Thymus (tissue), 11 donors: ENCODE measurements around the gene PTPRU. TPM values are rescaled to one million over a fixed set of nuclear protein-coding genes. Genes with fewer than 3 reads are reported as not detected.
A peak's percentile ranks its signal among the peaks of the same experiment; 100 is the strongest.

Experiments used
- DNase-seq, 9 donors: peaks; one replicate each; pipeline ENCODE4 v3.0.0-alpha.2; 2013; ENCODE audit warnings: low spot score in 9 of 9, low read depth in 6 of 9, missing footprints in 1 of 9
- H3K27ac ChIP-seq, 2 donors: one replicate each; pipeline ENCODE4 v1.5.1; 2013; ENCODE audit warnings: control low read depth in 1 of 2, low read depth in 1 of 2, low read length in 1 of 2, mild to moderate bottlenecking in 1 of 2, moderate library complexity in 1 of 2
- H3K27me3 ChIP-seq, 2 donors: one replicate each; pipeline ENCODE4 v1.5.1; 2013; ENCODE audit warnings: low read length in 1 of 2; ENCODE audit not compliant: control insufficient read depth in 2 of 2, insufficient read depth in 1 of 2
- H3K36me3 ChIP-seq, 2 donors: one replicate each; pipeline ENCODE4 v1.5.1; 2013; ENCODE audit warnings: low read length in 1 of 2, mild to moderate bottlenecking in 1 of 2, moderate library complexity in 1 of 2; ENCODE audit not compliant: control insufficient read depth in 2 of 2, insufficient read depth in 2 of 2
- H3K4me1 ChIP-seq, 2 donors: one replicate each; pipeline ENCODE4 v1.5.1; 2013; ENCODE audit warnings: low read length in 2 of 2; ENCODE audit not compliant: control insufficient read depth in 2 of 2, insufficient read depth in 2 of 2
- H3K4me3 ChIP-seq, 2 donors: one replicate each; pipeline ENCODE4 v1.5.1; 2013; ENCODE audit warnings: low read length in 2 of 2, control low read depth in 1 of 2, mild to moderate bottlenecking in 1 of 2
- H3K9me3 ChIP-seq, 2 donors: one replicate each; pipeline ENCODE4 v1.5.1; 2013; ENCODE audit warnings: low read length in 1 of 2, mild to moderate bottlenecking in 1 of 2; ENCODE audit not compliant: control insufficient read depth in 2 of 2, insufficient read depth in 1 of 2
- WGBS: extraction: QIAGEN DNeasy Blood & Tissue Kit; methylation state at CpG from one replicate; pipeline ENCODE4 v1.1.7; 2013; 5-methylcytosine and 5-hydroxymethylcytosine counted together
- polyA plus RNA-seq: library from polyadenylated mRNA; stranded (reverse); fragments of 200-250 nt; gene quantifications from one replicate; pipeline ENCODE4 v1.2.3, GENCODE V29; 2013
- total RNA-seq: library from RNA; stranded (reverse); fragments of 120-200 nt; gene quantifications from one replicate; pipeline ENCODE4 v1.2.4, GENCODE V29; 2013
- donor health status: healthy.

The PTPRU gene
- total and polyA plus RNA-seq, 2 donors = 5.5 to 6.3 TPM

DNA sequence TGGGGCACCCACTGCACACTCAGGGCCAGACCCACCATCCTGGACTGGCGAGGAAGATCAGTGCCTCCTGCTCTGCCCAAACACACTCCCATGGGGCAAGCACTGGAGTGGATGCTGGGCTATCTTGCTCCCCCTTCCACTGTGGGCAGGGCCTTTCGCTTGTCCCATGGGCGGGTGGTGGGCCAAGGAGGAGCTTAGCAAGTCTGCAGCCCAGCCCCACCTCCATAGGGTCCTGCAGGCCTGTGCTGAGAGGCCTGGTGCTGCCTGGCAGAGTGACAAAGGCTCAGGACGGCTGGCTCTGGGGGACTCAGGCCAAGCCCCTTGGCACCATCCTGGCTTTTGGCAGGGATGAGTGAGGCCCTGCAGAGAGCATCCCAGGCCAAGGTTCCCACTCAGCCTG lies 89.4 kb downstream of the PTPRU start:
- DNase-seq = no peak
- Histone ChIP-seq H3K4me3 (no peak overlapping the region), H3K4me1 (no peaks in the 10 kb centered on the region), H3K9me3 (no peaks in the 10 kb centered on the region), H3K27ac (no peak overlapping the region), H3K27me3 (no peaks in the 10 kb centered on the region), H3K36me3 (no peaks in the 10 kb centered on the region)
- 93% methylated on average over 4 of the region's 4 CpGs for WGBS

DNA sequence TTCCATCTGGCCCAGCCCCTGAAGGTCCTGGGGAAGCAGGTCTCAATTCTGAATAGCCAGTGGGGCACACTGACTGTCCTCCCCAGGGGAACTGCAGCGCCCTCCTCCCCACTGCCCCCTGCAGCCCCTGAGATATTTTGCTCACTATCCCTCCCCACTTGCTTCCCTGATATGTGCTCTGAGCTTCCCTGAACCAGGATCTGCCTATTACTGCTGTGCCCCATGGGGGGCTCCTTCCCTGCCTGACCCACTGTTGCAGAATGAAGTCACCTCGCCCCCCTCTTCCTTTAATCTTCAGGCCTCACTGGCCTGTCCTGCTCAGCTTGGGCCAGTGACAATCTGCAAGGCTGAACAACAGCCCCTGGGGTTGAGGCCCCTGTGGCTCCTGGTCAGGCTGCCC lies 89.8 kb downstream of the PTPRU start:
- DNase-seq = no peak
- H3K4me3 ChIP-seq = no peak overlapping the region

DNA sequence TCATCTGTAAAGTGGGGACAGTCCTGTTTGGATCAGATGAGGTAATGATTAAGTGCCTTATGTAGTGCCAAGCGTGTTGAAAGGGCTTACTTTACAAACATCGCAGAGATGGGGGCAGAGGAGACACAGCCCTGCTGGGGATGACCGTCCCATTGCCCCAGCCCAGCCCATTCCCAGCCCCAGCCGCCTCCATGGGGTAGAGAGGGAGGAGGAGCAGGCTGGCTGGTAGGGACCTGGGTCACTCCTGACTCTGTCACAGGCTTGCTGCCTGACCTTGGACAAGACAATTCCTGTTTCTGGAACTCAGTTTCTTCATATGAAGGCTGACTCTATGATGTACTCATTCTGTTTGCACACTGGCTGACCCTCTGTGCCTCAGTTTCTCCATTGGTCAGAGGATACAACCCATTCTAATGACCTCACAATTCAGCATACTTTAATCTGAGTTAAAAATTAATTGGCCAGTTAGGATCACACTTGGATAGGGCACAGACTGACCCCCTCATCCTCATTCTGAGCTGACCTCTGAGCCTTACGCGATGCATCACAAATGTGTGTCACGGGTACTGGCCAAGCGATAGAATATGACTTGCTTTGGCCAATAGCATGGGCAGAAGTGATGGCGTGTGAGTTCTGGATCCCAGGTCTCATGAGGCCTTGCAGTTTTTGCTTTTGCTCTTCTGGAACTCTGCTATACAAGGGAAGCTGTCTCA lies 91.1 kb downstream of the PTPRU start:
- no peaks in the 10 kb centered on the region for H3K4me1 ChIP-seq
- no peaks in the 10 kb centered on the region for H3K36me3 ChIP-seq
- 91% methylated on average over 9 of the region's 9 CpGs for whole genome bisulfite sequencing
- DNase-seq = no peak
- H3K4me3 ChIP-seq = no peak overlapping the region
- no peak overlapping the region for H3K27ac ChIP-seq
- H3K9me3 ChIP-seq = no peaks in the 10 kb centered on the region
- H3K27me3 ChIP-seq = no peaks in the 10 kb centered on the region

More for the DNA sequence above, 89.8 kb downstream of the PTPRU start:
- no peak overlapping the region for H3K27ac ChIP-seq
- no peaks in the 10 kb centered on the region for H3K9me3 ChIP-seq
- no peaks in the 10 kb centered on the region for H3K27me3 ChIP-seq
- WGBS = 94% methylated on average over 2 of the region's 2 CpGs
- H3K4me1 ChIP-seq = no peaks in the 10 kb centered on the region
- no peaks in the 10 kb centered on the region for H3K36me3 ChIP-seq

DNA sequence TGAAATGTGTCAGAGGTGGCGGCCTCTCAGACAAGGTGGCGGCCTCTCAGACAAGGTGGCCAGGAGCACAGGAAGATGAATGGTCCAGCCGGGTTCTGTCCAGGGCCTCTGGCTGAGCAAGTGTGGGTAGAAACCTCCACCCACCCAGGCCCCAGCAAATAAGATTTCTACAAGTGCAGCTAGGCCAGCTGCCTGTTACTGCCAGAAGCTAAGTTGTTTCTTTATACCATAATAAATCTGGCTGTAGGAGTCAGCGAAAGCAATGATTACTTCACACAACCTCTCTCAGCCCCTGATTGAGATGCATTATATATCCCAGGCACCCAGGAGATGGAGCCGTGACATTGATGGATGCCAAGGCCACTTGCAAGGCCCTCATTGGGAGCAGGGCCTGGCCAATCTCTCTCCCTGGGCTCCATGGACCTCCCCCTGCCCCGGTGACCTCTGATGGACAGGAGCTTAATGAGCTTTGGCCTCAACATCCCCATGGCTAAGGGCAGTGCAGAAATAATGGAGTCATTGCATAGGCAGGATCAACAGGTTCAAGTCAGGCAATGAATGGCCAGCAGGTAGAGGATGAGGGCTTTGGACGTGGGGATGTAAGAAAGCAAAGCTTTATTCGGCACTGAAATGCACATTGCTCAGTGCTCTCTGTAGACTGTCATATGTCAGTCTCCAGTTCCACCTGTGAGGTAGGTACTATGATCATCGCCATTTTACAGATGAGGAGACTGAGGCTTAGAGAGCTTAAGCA lies 92.9 kb downstream of the PTPRU start:
- H3K4me3 ChIP-seq = no peak overlapping the region
- H3K9me3 ChIP-seq = no peaks in the 10 kb centered on the region
- DNase-seq = no peak
- 94% methylated on average over 9 of the region's 9 CpGs for WGBS
- H3K4me1 ChIP-seq = no peaks in the 10 kb centered on the region
- H3K27ac ChIP-seq = no peak overlapping the region
- H3K27me3 ChIP-seq = no peaks in the 10 kb centered on the region
- no peaks in the 10 kb centered on the region for H3K36me3 ChIP-seq

DNA sequence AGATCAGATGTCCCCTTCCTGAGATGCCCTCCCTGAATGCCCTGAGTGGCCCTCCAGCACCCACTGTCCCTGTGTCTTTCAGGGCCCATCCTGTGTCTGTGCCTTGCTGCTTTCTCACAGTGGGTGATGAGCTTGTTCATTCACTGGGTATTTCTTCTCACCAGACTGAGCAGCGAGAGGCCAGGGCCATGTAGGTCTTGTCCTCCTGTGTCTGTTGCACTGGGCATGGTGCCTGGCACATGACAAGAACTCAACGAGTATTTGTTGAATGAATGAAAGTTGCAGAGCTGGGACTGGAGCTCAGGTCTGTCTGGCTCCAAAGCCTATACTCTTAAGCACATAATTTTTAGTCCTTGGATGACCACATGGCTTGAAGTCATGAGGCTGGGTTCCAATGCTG lies 93.8 kb downstream of the PTPRU start:
- Histone ChIP-seq H3K4me3 (no peak overlapping the region), H3K9me3 (no peaks in the 10 kb centered on the region), H3K4me1 (no peaks in the 10 kb centered on the region), H3K36me3 (no peaks in the 10 kb centered on the region), H3K27ac (no peak overlapping the region), H3K27me3 (no peaks in the 10 kb centered on the region)
- DNase-seq = no peak
- WGBS = 87% methylated on average over 2 of the region's 2 CpGs

DNA sequence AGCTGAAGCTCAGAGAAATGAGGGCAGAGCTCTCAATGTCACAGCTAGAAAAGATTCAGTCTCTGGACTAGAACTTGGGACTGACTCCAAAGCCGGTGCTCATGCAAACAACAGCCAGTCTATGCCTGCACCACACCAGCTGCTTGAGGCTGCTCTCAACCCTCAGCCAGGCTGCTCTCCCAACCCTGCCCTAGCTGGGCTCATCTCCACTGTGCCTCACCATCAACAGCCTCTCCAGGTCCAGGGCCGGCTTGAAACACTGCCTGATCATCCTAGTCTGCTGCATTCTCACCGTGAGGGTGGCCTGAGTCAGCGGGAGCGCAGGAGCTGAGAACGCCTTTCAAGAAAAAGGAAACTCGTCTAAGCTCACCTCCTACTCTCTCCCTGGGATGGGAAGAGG lies 94.5 kb downstream of the PTPRU start:
- Histone ChIP-seq H3K4me1 (no peaks in the 10 kb centered on the region), H3K36me3 (no peaks in the 10 kb centered on the region), H3K27me3 (no peaks in the 10 kb centered on the region), H3K27ac (no peak overlapping the region), H3K9me3 (no peaks in the 10 kb centered on the region), H3K4me3 (no peak overlapping the region)
- no peak for DNase-seq
- 87% methylated on average over 7 of the region's 7 CpGs for WGBS

DNA sequence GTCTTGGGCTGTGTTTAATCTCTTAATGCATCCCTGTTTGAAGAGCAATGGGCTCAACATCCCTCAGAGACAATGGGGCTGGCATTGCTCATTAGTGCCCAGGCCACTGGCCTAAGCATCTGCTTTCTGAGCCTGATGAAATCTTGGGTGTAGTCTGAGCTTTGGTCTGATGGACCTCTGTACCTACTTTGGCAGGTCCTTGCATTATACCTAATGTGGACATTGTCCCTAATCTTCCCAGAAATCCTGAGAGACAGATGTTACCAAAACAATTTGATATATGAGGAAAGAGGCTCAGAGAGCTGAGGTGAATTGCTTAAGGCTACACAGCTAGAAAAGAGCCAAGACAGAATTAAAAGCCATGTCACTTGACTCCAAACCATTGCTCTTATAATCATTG lies 95.0 kb downstream of the PTPRU start:
- Histone ChIP-seq H3K27me3 (no peaks in the 10 kb centered on the region), H3K4me1 (no peaks in the 10 kb centered on the region), H3K27ac (no peak overlapping the region), H3K4me3 (no peak overlapping the region), H3K9me3 (no peaks in the 10 kb centered on the region), H3K36me3 (no peaks in the 10 kb centered on the region)
- no peak for DNase-seq

DNA sequence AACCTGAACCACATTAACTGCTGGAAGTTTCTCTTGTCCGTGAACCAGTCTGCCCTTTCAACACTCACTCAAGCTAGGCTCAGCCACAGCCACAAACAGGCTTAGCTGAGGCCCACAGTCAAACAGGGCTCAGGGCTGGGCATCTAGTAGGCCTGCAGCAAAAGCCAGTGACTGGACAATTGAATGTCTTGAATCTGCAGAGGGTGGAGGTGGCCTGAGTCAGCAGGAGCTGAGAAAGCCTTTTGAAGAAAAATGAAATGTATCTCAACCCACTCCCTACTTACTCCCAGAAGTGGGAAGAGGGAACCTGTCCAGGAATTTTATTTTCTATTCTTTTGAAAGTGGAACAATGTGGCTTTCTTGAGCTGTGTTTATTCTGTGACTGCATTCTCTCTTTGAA lies 95.4 kb downstream of the PTPRU start:
- no peak overlapping the region for H3K27ac ChIP-seq
- DNase-seq = no peak
- no peaks in the 10 kb centered on the region for H3K36me3 ChIP-seq
- H3K27me3 ChIP-seq = no peaks in the 10 kb centered on the region
- no peaks in the 10 kb centered on the region for H3K4me1 ChIP-seq
- WGBS = 98% methylated on average over 1 of the region's 1 CpG
- H3K9me3 ChIP-seq = no peaks in the 10 kb centered on the region
- no peak overlapping the region for H3K4me3 ChIP-seq

DNA sequence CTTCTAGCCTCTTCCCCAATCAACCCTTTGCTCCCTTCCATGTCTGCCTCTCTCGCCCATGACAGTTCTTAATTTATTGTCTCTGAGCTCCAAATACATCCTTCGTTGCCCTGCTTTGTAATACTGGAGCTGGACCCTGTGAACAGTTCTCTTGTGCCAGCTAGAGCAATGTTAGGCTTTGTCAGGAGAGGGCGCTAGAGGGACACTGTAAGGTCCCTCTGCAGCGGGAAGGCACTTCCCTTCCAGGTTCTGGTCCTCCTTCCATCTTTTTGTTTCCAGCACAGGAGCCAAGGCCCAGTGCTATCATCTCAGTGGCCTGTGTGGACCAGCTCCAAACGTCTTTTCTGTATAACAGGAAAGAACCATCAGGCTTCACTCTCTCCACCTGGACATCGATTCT lies 95.9 kb downstream of the PTPRU start:
- no peaks in the 10 kb centered on the region for H3K4me1 ChIP-seq
- WGBS = 50% methylated on average over 6 of the region's 6 CpGs
- peak in 4 of 9 donors; percentile 2 to 45 (median 36) for DNase-seq
- H3K27me3 ChIP-seq = no peaks in the 10 kb centered on the region
- no peak overlapping the region for H3K27ac ChIP-seq
- no peak overlapping the region for H3K4me3 ChIP-seq
- H3K36me3 ChIP-seq = no peaks in the 10 kb centered on the region
- H3K9me3 ChIP-seq = no peaks in the 10 kb centered on the region
